Karpas-422 (cell line): ENCODE results near the gene SPINT2. TPM values are rescaled to one million over a fixed set of nuclear protein-coding genes. Genes with fewer than 3 reads are reported as not detected.
"Not testable (repeated sequence)": the region's sequence is repeated elsewhere in the genome, so short reads cannot be mapped to it uniquely, and the experiment has no call there.

Experiments
- DNase-seq: peaks from one replicate; pipeline ENCODE4 v3.0.0-alpha.2; 2015
- H2AFZ ChIP-seq: fragments of 200-600 bp; sonication (generic); 2 replicates; pipeline ENCODE4 v1.6.1; 2014; ENCODE audit warnings: antibody characterized with exemption, low read length, mixed read lengths
- H3K27ac ChIP-seq: fragments of 200-600 bp; sonication (generic); 2 replicates; pipeline ENCODE4 v1.5.1; 2014; ENCODE audit warnings: mild to moderate bottlenecking, low read length, moderate library complexity
- H3K27me3 ChIP-seq: fragments of 200-600 bp; sonication (generic); 2 replicates; pipeline ENCODE4 v1.6.1; 2014; ENCODE audit warnings: low read length, mixed read lengths
- H3K36me3 ChIP-seq: fragments of 200-600 bp; sonication (generic); 2 replicates; pipeline ENCODE4 v1.6.1; 2014; ENCODE audit warnings: low read length, mixed read lengths; ENCODE audit not compliant: insufficient read depth
- H3K4me1 ChIP-seq: fragments of 200-600 bp; sonication (generic); 2 replicates; pipeline ENCODE4 v1.6.1; 2014; ENCODE audit warnings: mild to moderate bottlenecking, low read length, mixed read lengths
- H3K4me2 ChIP-seq: fragments of 200-600 bp; sonication (generic); 2 replicates; pipeline ENCODE4 v1.6.1; 2014; ENCODE audit warnings: low read length, low read depth, mild to moderate bottlenecking; ENCODE audit not compliant: poor library complexity, severe bottlenecking
- H3K4me3 ChIP-seq: fragments of 200-600 bp; sonication (generic); 2 replicates; pipeline ENCODE4 v1.5.1; 2014; ENCODE audit warnings: mild to moderate bottlenecking, antibody characterized with exemption, low read length, mixed read lengths
- H3K79me2 ChIP-seq: fragments of 200-600 bp; sonication (generic); 2 replicates; pipeline ENCODE4 v1.6.1; 2014; ENCODE audit warnings: mild to moderate bottlenecking, low read length, mixed read lengths
- H3K9ac ChIP-seq: fragments of 200-600 bp; sonication (generic); 2 replicates; pipeline ENCODE4 v1.6.0; 2014; ENCODE audit warnings: low read length
- H3K9me2 ChIP-seq: fragments of 200-600 bp; sonication (generic), shearing (Covaris generic); replicated peaks from 2 replicates; pipeline ENCODE4 v1.6.0; 2014; ENCODE audit warnings: mild to moderate bottlenecking, low read length, moderate library complexity; ENCODE audit not compliant: insufficient read depth
- H3K9me3 ChIP-seq: fragments of 300-700, 200-600 bp; sonication (generic); 2 replicates; pipeline ENCODE4 v1.6.1; 2014; ENCODE audit warnings: low read length, mixed read lengths
- H4K20me1 ChIP-seq: fragments of 200-600 bp; sonication (generic); 2 replicates; pipeline ENCODE4 v1.6.1; 2014; ENCODE audit warnings: mild to moderate bottlenecking, antibody characterized with exemption, low read length, low read depth; ENCODE audit not compliant: insufficient read depth
- total RNA-seq: library from RNA; depleted of rRNA; stranded (reverse); fragments of >200 nt; shearing (Covaris generic); gene quantifications from 2 replicates; pipeline ENCODE4 v1.2.3, GENCODE V29; 2014; ENCODE audit warnings: low replicate concordance

SPINT2 gene
- total RNA-seq, 1 experiment from 2014 or later = 0.22 TPM

DNA sequence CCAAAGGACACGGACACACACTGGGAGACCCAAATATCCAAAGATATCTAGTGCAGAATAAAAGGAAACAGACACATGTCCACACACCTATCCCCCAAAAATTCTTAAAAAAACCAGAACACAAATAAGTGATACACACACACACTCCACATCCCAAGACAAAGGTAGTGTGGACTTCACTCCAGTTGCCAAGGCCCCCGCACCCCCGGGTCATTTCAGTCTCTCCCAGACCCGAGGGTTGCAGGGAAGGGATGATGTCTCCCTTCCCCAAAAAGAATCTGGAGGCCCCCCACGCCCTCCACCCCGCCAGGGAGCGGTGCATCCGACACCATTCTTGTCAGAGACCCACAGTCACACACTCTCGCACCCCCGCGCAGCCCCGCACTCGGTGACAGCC is 40.8 kb upstream of the SPINT2 start:
- Histone ChIP-seq H3K9ac (peak overlapping the region; percentile 74), H3K4me2 (peak overlapping the region; percentile 80), H3K27ac (no peak overlapping the region), H2AFZ (peak overlapping the region; percentile 9; the same call in 1 of the 2 replicates), H3K9me2 (no peaks in the 10 kb centered on the region), H3K4me1 (peaks cover 16% of the 10 kb centered on the region), H4K20me1 (no peaks in the 10 kb centered on the region), H3K79me2 (peaks cover 8% of the 10 kb centered on the region; the same call in 1 of the 2 replicates), H3K9me3 (no peaks in the 10 kb centered on the region), H3K4me3 (peak overlapping the region; percentile 73), H3K36me3 (no peaks in the 10 kb centered on the region), H3K27me3 (no peaks in the 10 kb centered on the region)
- no peak for DNase-seq

DNA sequence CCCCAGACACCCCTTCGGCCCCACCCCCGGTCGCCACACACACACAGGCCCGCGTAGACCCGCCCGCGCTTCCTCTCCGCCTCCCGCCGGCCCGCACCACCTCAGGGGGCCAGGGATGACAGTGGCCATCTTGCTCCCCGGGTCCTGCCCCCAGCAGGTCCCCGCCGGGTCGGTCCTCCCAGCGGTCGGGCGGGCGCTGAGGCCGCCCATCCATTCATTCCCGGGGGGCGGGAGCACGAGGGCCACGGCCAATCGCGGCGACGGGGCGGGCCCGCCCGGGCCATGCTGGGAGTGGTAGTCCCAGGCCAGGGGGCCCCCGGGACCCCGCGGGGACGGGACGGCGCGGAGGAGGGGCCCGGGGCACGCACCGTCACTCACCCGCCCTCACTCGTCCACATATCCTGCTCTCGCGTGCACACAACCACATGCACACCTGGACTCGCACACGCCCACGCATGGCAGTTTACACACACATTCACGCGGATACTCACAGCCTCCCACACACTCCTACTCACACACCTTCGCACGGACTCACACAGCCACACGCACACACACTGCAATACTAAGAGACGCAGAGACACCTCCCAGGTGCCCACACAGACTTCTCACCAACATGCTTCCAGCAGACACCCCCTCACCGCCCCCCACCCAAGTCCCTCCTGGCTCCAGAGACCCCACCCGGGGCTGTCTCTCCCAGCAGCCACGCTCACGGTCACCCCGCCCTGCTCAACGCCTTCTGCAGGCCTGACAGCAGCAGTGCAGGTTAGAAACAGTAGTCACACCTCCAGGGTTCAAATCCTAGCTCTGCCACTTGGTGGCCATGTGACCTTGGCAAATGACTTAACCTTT is 40.1 kb upstream of the SPINT2 start, which contains the start of gene DPF1:
Gene DPF1, minus strand, starts transcription at position 209 of the 849 bp plus-strand sequence. Its CDS starts 80 bp downstream, at position 129.
- H3K27me3 ChIP-seq = no peaks in the 10 kb centered on the region
- no peaks in the 10 kb centered on the region for H3K9me3 ChIP-seq
- no peaks in the 10 kb centered on the region for H3K9me2 ChIP-seq
- H3K27ac ChIP-seq = no peak within 1 kb of the TSS
- H4K20me1 ChIP-seq = no peaks in the 10 kb centered on the region
- no peaks in the 10 kb centered on the region for H3K36me3 ChIP-seq
- peak within 1 kb of the TSS; percentile 89; the same call in 1 of the 2 replicates for H2AFZ ChIP-seq
- H3K4me2 ChIP-seq = peak within 1 kb of the TSS; percentile 80
- peak within 1 kb of the TSS; percentile 73 for H3K4me3 ChIP-seq
- DNase-seq = peak; percentile 96
- H3K9ac ChIP-seq = peak within 1 kb of the TSS; percentile 74
- peaks cover 8% of the 10 kb centered on the region; the same call in 1 of the 2 replicates for H3K79me2 ChIP-seq
- peaks cover 22% of the 10 kb centered on the region for H3K4me1 ChIP-seq

DNA sequence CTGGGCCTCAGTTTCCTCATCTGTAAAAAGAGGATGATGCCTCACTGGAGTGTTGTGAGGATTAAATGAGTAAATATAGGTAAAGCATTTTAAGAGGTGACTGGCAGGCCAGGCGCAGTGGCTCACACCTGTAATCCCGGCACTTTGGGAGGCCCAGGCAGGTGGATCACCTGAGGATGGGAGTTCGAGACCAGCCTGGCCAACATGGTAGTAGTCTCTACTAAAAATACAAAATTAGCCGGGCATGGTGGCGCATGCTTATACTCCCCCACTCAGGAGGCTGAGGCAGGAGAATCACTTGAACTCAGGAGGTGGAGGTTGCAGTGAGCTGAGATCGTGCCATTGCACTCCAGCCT is 39.5 kb upstream of the SPINT2 start:
- not testable (repeated sequence) for H3K27ac ChIP-seq, H3K9me2 ChIP-seq, H2AFZ ChIP-seq, H3K79me2 ChIP-seq, H4K20me1 ChIP-seq, DNase-seq, H3K9ac ChIP-seq, H3K4me3 ChIP-seq, H3K27me3 ChIP-seq, H3K36me3 ChIP-seq, H3K9me3 ChIP-seq
- peak overlapping the region; percentile 80 for H3K4me2 ChIP-seq
- H3K4me1 ChIP-seq = peaks cover 24% of the 10 kb centered on the region

DNA sequence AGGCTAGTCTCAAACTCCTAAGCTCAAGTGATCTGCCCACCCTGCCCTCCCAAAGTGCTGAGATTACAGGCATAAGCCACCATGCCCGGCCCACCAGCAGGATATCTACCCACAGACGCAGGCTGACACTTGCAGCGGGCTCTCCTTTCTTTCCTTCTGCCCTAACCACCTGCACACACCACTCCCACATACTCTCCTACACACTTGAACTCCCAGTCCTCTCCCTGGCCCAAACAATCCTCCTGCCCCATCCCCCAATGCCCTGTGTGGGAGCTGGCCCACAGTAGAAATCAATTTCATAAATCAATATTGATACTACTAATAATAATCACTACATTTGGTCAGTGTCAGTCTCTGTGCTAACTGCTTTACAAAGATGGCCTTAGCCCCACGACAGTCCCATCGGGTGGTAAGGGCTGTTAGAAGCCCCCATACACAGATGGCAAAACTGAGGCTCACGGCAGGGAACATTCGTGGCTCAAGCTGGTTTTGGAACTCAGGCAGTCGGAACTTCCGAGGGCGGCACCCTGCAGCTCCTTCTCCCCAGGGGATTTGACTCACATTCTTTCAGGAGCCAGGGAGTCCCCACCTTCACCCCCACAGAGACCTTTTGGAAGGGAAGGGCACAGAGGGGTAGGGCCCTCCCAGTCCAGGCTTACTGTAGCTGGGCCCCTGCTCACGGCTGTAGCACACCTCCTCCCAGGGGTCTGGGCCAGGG is 36.9 kb upstream of the SPINT2 start:
- Histone ChIP-seq H3K9ac (no peak overlapping the region), H4K20me1 (no peaks in the 10 kb centered on the region), H3K4me1 (peaks cover 27% of the 10 kb centered on the region), H3K79me2 (peaks cover 8% of the 10 kb centered on the region; the same call in 1 of the 2 replicates), H3K27ac (no peak overlapping the region), H3K9me2 (no peaks in the 10 kb centered on the region), H2AFZ (no peak overlapping the region), H3K4me2 (no peak overlapping the region), H3K27me3 (no peaks in the 10 kb centered on the region), H3K36me3 (no peaks in the 10 kb centered on the region), H3K4me3 (no peak overlapping the region), H3K9me3 (no peaks in the 10 kb centered on the region)
- DNase-seq = no peak

DNA sequence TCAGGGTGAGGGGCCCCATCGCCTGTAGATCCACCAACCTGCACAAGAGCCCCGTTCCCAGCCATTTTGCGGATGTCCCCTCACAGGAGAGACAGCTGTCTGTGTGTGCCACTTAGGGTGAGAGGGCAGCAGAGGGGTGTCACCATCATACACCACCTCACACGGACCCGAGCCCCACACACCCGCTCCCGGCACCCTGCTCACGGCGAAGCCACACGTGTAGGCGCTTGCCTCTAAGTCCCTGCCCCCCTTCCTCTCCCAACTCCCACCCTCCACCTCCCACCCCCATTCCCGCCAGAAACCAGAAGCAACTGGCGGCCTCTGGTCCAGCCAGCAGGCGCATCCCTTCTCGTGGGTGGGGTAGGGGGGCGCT is 36.4 kb upstream of the SPINT2 start:
- H3K27me3 ChIP-seq = no peaks in the 10 kb centered on the region
- no peak overlapping the region for H3K4me2 ChIP-seq
- no peaks in the 10 kb centered on the region for H3K9me2 ChIP-seq

DNA sequence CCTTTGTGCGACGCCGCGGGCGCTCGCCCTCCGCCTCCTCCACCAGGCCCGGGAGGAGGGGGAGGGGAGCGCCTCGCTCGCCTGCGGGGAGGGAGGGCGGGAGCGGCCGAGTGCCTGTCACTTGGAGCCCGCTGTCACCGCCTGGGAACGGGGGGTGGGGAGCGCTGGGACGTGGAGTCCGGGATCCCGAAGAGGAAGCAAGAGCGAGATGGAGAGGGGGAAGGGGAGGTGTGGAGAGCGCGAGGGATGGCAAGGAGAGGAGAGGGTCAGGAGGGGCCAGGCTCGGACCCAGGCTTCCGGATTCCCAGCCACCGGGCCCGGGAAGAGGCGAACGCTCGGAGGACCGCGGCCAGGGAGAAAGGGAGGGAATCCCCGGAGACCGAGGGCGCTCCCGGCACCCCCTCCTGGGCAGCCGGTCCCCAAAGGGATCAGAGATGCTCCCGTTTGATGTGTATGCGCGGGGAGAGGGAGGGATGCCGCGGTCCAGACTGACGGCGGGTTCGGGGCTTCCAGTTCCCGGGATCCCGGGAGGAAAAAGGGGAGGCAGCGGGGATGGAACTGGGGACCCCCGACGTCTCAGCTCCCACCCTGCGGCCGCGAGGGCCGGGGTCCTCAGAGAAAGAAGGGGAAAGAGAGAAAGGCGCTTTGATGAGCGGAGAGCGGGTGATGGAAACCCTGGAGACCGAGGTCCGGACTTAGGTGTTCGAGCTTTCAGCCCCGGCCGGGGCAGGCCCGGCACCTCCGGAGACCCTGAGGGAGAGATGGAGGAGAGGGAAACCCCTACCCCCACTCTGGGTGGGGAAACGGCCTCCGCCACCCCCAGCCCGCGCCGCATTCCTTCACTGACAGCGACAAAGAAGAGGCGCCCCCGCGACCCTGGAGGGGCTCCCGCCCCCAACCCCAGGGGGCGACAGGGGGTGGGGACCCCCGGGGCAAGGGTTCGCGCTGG is 35.6 kb upstream of the SPINT2 start:
- Histone ChIP-seq H3K4me1 (peaks cover 20% of the 10 kb centered on the region), H3K4me2 (peak overlapping the region; percentile 89), H2AFZ (no peak overlapping the region), H3K36me3 (no peaks in the 10 kb centered on the region), H3K79me2 (no peaks in the 10 kb centered on the region; the same call in 1 of the 2 replicates), H4K20me1 (no peaks in the 10 kb centered on the region), H3K9ac (peak overlapping the region; percentile 63), H3K27me3 (no peaks in the 10 kb centered on the region), H3K27ac (no peak overlapping the region), H3K9me3 (no peaks in the 10 kb centered on the region), H3K9me2 (no peaks in the 10 kb centered on the region), H3K4me3 (peak overlapping the region; percentile 75)
- no peak for DNase-seq

More for the DNA sequence above, 36.4 kb upstream of the SPINT2 start:
- no peak overlapping the region for H2AFZ ChIP-seq
- no peak overlapping the region for H3K4me3 ChIP-seq
- no peak overlapping the region for H3K9ac ChIP-seq
- H3K36me3 ChIP-seq = no peaks in the 10 kb centered on the region
- H3K9me3 ChIP-seq = no peaks in the 10 kb centered on the region
- no peaks in the 10 kb centered on the region for H4K20me1 ChIP-seq
- peaks cover 6% of the 10 kb centered on the region; the same call in 1 of the 2 replicates for H3K79me2 ChIP-seq
- no peak overlapping the region for H3K27ac ChIP-seq
- H3K4me1 ChIP-seq = peaks cover 26% of the 10 kb centered on the region
- no peak for DNase-seq

DNA sequence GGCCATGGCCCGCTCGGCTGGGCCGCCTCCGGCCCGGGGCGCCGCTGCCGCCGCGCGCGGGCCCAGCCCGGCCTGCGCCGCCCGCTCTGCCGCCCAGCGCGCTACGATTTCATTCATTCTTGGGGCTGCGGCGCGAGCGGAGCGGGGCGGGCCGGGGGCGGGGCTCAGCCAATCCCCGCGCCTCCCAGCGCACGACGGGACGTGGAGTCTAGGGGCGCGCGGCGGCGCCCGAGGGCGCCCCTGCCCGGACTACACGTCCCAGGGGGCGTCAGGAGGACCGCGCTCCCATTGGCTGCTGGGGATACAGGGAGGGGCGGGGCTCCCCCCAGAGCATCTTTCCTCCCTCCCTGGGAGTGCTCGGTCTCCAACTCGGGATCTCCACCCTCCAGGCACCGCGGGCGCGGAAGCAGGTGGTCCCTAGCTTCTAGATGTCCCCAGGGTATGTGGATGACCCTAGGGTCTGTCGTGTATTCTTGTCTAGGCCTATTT is 34.7 kb upstream of the SPINT2 start:
- Histone ChIP-seq H3K4me3 (peak overlapping the region; percentile 75), H2AFZ (peak overlapping the region; percentile 96; the same call in 1 of the 2 replicates), H3K36me3 (no peaks in the 10 kb centered on the region), H3K4me2 (peak overlapping the region; percentile 89), H3K27me3 (no peaks in the 10 kb centered on the region), H3K4me1 (peaks cover 15% of the 10 kb centered on the region), H3K9me2 (no peaks in the 10 kb centered on the region), H3K9ac (peak overlapping the region; percentile 63), H4K20me1 (no peaks in the 10 kb centered on the region), H3K9me3 (no peaks in the 10 kb centered on the region), H3K27ac (no peak overlapping the region), H3K79me2 (no peaks in the 10 kb centered on the region)
- DNase-seq = peak; percentile 97
